ENCODE data around the gene LZTS2. TPM values are rescaled to one million over a fixed set of nuclear protein-coding genes. Genes with fewer than 3 reads are reported as not detected.
A peak's percentile ranks its signal among the peaks of the same experiment; 100 is the strongest.
"Not testable (repeated sequence)": the region's sequence is repeated elsewhere in the genome, so short reads cannot be mapped to it uniquely, and the experiment has no call there.

Gene LZTS2
- polyA plus RNA-seq, 1 donor, result 48.9 TPM

GRCh38 chr10:101031128-101031795 lies 31.7 kb downstream of the LZTS2 start, which contains the start of the genes PDZD7 and SFXN3:
TSS of gene PDZD7 (minus strand) at chr10:101031129. CDS start at chr10:101030219, 910 bp downstream.
TSS of gene SFXN3 (plus strand) at chr10:101031234. CDS start at chr10:101034695, 3,461 bp downstream.
- peak; percentile 89 for DNase-seq

- DNase-seq, result no peak
Observed at GRCh38 chr10:101031796-101032636, 32.4 kb downstream of the LZTS2 start.

- DNase-seq, result no peak
Observed at GRCh38 chr10:101032637-101033224, 33.1 kb downstream of the LZTS2 start.

GRCh38 chr10:101033276-101033675 lies 33.7 kb downstream of the LZTS2 start:
- no peak for DNase-seq

GRCh38 chr10:101034404-101034803 lies 34.8 kb downstream of the LZTS2 start:
- DNase-seq, result not testable (repeated sequence)

GRCh38 chr10:101035314-101035713 lies 35.7 kb downstream of the LZTS2 start:
- DNase-seq, result no peak

GRCh38 chr10:101035916-101036702 lies 36.5 kb downstream of the LZTS2 start:
- DNase-seq, result no peak

- DNase-seq, result no peak
Observed at GRCh38 chr10:101036726-101037125, 37.1 kb downstream of the LZTS2 start.

GRCh38 chr10:101038484-101038883 lies 38.9 kb downstream of the LZTS2 start:
- no peak for DNase-seq

- no peak for DNase-seq
Observed at GRCh38 chr10:101040061-101040460, 40.5 kb downstream of the LZTS2 start.

- DNase-seq, result no peak
Observed at GRCh38 chr10:101040851-101041250, 41.2 kb downstream of the LZTS2 start.

- DNase-seq, result peak; percentile 87
Observed at GRCh38 chr10:101041252-101041761, 41.7 kb downstream of the LZTS2 start.

GRCh38 chr10:101042118-101042517 lies 42.5 kb downstream of the LZTS2 start:
- no peak for DNase-seq

GRCh38 chr10:101042667-101043362 lies 43.2 kb downstream of the LZTS2 start:
- peak; percentile 94 for DNase-seq

- DNase-seq, result no peak
Observed at GRCh38 chr10:101043363-101043707, 43.7 kb downstream of the LZTS2 start.

- no peak for DNase-seq
Observed at GRCh38 chr10:101044117-101044516, 44.5 kb downstream of the LZTS2 start.

- DNase-seq, result no peak
Observed at GRCh38 chr10:101046332-101047238, 47.0 kb downstream of the LZTS2 start.

GRCh38 chr10:101047268-101047667 lies 47.7 kb downstream of the LZTS2 start:
- DNase-seq, result no peak

GRCh38 chr10:101047961-101048892 lies 48.6 kb downstream of the LZTS2 start:
- no peak for DNase-seq

Data from left kidney (tissue), 2 donors.